OCI-LY7 (cell line): ENCODE data around the gene ZNF45.

Experiments used
- CTCF ChIP-seq: fragments of 200-600 bp; sonication (generic); conservative IDR thresholded peaks from 2 replicates; pipeline ENCODE4 v1.5.1; 2014; ENCODE audit warnings: mild to moderate bottlenecking, antibody characterized with exemption, low read length, moderate library complexity, mixed read lengths
- EZH2phosphoT487 ChIP-seq: fragments of 200-600 bp; sonication (generic); IDR thresholded peaks from 2 replicates; pipeline ENCODE4 v1.6.1; 2018; ENCODE audit warnings: low read depth, borderline replicate concordance, mild to moderate bottlenecking, mixed run types, antibody characterized with exemption, low read length, moderate library complexity, mixed read lengths

- no peak for TF ChIP-seq CTCF
- TF ChIP-seq EZH2phosphoT487: no peak
Measured at GRCh38 chr19:43976732-43977131, 41.6 kb upstream of the ZNF45 start.
